Naive thymus-derived CD4-positive, alpha-beta T cell (primary cell): ENCODE results near the gene MAP3K15. TPM values are rescaled to one million over a fixed set of nuclear protein-coding genes. Genes with fewer than 3 reads are reported as not detected.

ENCODE experiments used
- ATAC-seq: fragments of 150-1000 bp; cut with Tn5 transposase; 2 replicates; pipeline ENCODE4 v1.10.0; 2021; ENCODE audit warnings: mild to moderate bottlenecking, moderate library complexity
- CTCF ChIA-PET: fragments of 350-600 bp; sonication (Branson Sonifier 250); formaldehyde crosslinking; loops from one replicate; lab custom pipeline; 2021; ENCODE audit warnings: antibody characterized with exemption; lab: Charles Lee
- POLR2A ChIA-PET: fragments of 350-600 bp; sonication (Branson Sonifier 250); formaldehyde crosslinking; loops from one replicate; lab custom pipeline; 2021; ENCODE audit warnings: antibody characterized with exemption, inconsistent platforms; lab: Charles Lee
- DNase-seq, 9 donors: peaks; one replicate each; pipeline versions ENCODE4 v3.0.0 to v3.0.0-alpha.2; 2020 to 2022; ENCODE audit warnings: mixed read lengths in 1 of 9
- H3K27ac ChIP-seq: one replicate; pipeline ENCODE4 v1.7.0; 2013; ENCODE audit warnings: mild to moderate bottlenecking, low read depth, low read length, moderate library complexity
- H3K27me3 ChIP-seq, 2 donors: one replicate each; pipeline ENCODE4 v1.7.0; 2013; ENCODE audit warnings: low read length in 2 of 2, mild to moderate bottlenecking in 2 of 2, moderate library complexity in 2 of 2; ENCODE audit not compliant: control insufficient read depth in 2 of 2, insufficient read depth in 2 of 2
- H3K36me3 ChIP-seq, 3 experiments: 1 replicate in 2 of 3; 2 replicates in 1 of 3; pipeline ENCODE4 v1.7.0; 2013; ENCODE audit warnings: low read length in 3 of 3, mild to moderate bottlenecking in 3 of 3, moderate library complexity in 1 of 3; ENCODE audit not compliant: insufficient read depth in 3 of 3, control insufficient read depth in 2 of 3
- H3K4me1 ChIP-seq, 2 donors: one replicate each; pipeline ENCODE4 v1.7.0; 2013; ENCODE audit warnings: low read length in 2 of 2, mild to moderate bottlenecking in 2 of 2, moderate library complexity in 1 of 2; ENCODE audit not compliant: control insufficient read depth in 2 of 2, insufficient read depth in 2 of 2
- H3K4me3 ChIP-seq: 2 replicates; pipeline ENCODE4 v1.7.0; 2013; ENCODE audit warnings: mild to moderate bottlenecking, low read length
- H3K9me3 ChIP-seq, 3 experiments: 1 replicate in 2 of 3; 2 replicates in 1 of 3; pipeline ENCODE4 v1.7.0; 2013; ENCODE audit warnings: low read length in 3 of 3; ENCODE audit not compliant: control insufficient read depth in 2 of 3
- H3K27ac Mint-ChIP-seq, 9 donors: one replicate each; pipeline ENCODE4 v1.8.0; 2020 to 2022; ENCODE audit warnings: mixed read lengths in 9 of 9, mild to moderate bottlenecking in 8 of 9, moderate library complexity in 5 of 9, inconsistent platforms in 2 of 9
- H3K27me3 Mint-ChIP-seq, 5 donors: one replicate each; pipeline ENCODE4 v1.8.0; 2021 to 2022; ENCODE audit warnings: mixed read lengths in 5 of 5, mild to moderate bottlenecking in 1 of 5
- H3K36me3 Mint-ChIP-seq, 5 donors: one replicate each; pipeline ENCODE4 v1.8.0; 2020 to 2022; ENCODE audit warnings: mixed read lengths in 5 of 5, mild to moderate bottlenecking in 3 of 5, inconsistent platforms in 1 of 5
- H3K4me1 Mint-ChIP-seq, 7 donors: one replicate each; pipeline ENCODE4 v1.8.0; 2020 to 2022; ENCODE audit warnings: mixed read lengths in 7 of 7, mild to moderate bottlenecking in 3 of 7, inconsistent platforms in 1 of 7
- H3K4me3 Mint-ChIP-seq, 10 donors: one replicate each; pipeline ENCODE4 v1.8.0; 2020 to 2022; ENCODE audit warnings: mild to moderate bottlenecking in 10 of 10, mixed read lengths in 10 of 10, moderate library complexity in 6 of 10, inconsistent platforms in 2 of 10
- H3K9me3 Mint-ChIP-seq, 11 donors: one replicate each; pipeline ENCODE4 v1.8.0; 2020 to 2022; ENCODE audit warnings: mixed read lengths in 11 of 11, mild to moderate bottlenecking in 4 of 11, inconsistent platforms in 1 of 11, moderate library complexity in 1 of 11
- intact Hi-C, 2 donors: fragments of 100-400 bp; cut with micrococcal nuclease; formaldehyde crosslinking; loops; one replicate each; pipeline ENCODE4 v1.15.1; 2023
- polyA plus RNA-seq, 2 donors: library from polyadenylated mRNA; unstranded; fragments of 300-500 nt; fragmentation: Illumina TruSeq; gene quantifications; one replicate each; pipeline ENCODE4 v1.2.3, GENCODE V29; 2021
- total RNA-seq, 6 experiments: library from RNA in 5 of 6; stranded (reverse) in 5 of 6; gene quantifications; 1 replicate in 5 of 6; 2 replicates in 1 of 6; pipeline ENCODE4 v1.2.3 and lab custom pipeline; 2021 to 2026

MAP3K15 gene
- total and polyA plus RNA-seq, 7 experiments from 2014 or later, result 0.04 to 0.10 TPM; not detected in 5

DNA sequence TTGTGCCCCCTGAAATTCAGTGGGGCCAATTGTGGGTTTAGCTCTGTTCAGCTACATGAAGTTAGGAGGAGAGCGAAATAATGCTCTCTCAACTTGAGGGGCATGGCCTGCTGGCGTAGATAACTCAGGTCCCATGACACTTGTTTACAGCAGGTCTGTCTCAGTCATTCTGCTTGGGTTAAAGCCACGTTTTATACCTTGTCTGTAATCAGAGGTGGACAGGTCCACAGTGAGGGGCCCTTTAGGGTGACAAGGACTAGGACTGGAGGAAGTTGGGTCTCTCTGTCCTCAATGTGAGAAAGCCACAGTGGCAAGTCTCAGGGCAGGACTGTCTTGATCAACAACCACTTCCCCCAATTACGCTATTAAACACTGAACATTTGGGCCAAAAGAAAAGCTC lies 122.6 kb downstream of the MAP3K15 start:
- POLR2A ChIA-PET, result no interaction called here
- no peak for DNase-seq

DNA sequence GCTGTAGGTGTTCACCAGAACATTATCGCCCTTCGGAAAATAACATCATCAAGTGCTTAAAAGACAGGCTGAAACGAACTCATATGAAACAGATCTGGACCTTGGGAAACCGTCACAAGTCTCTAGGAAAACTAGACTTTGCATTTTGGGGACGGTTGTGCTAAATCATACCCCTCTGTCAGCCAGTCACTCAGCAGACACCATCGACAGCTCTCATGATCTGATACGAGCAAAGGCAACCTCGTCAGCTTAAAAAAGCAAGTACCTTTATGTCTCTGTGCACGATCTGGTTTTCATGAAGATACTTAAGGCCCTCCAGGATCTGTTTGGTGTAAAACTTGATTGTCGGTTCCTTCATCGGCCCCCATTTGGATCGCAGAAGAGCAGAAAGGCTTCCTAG lies 123.2 kb downstream of the MAP3K15 start:
- DNase-seq, result no peak
- Mint-ChIP-seq H3K4me1 (no peaks in the 10 kb centered on the region), H3K9me3 (no peaks in the 10 kb centered on the region), H3K27me3 (no peaks in the 10 kb centered on the region), H3K36me3 (no peaks in the 10 kb centered on the region), H3K27ac (no peak overlapping the region), H3K4me3 (no peak overlapping the region)
- CTCF ChIA-PET, result no interaction called here
- no peak overlapping the region for H3K27ac ChIP-seq
- POLR2A ChIA-PET, result no interaction called here
- no peaks in the 10 kb centered on the region for H3K9me3 ChIP-seq
- H3K36me3 ChIP-seq, result no peaks in the 10 kb centered on the region
- intact Hi-C loops, result no loop called here
- H3K4me1 ChIP-seq, result no peaks in the 10 kb centered on the region
- H3K4me3 ChIP-seq, result no peak overlapping the region
- ATAC-seq, result no peak
- no peaks in the 10 kb centered on the region for H3K27me3 ChIP-seq

More for the DNA sequence above, 122.6 kb downstream of the MAP3K15 start:
- CTCF ChIA-PET, result no interaction called here
- Mint-ChIP-seq H3K4me3 (no peak overlapping the region), H3K27me3 (no peaks in the 10 kb centered on the region), H3K27ac (no peak overlapping the region), H3K4me1 (no peaks in the 10 kb centered on the region), H3K9me3 (no peaks in the 10 kb centered on the region), H3K36me3 (no peaks in the 10 kb centered on the region)
- H3K27me3 ChIP-seq, result no peaks in the 10 kb centered on the region
- no peaks in the 10 kb centered on the region for H3K36me3 ChIP-seq
- H3K9me3 ChIP-seq, result no peaks in the 10 kb centered on the region
- H3K4me1 ChIP-seq, result no peaks in the 10 kb centered on the region
- H3K4me3 ChIP-seq, result no peak overlapping the region
- ATAC-seq, result no peak
- intact Hi-C loops, result no loop called here
- no peak overlapping the region for H3K27ac ChIP-seq

DNA sequence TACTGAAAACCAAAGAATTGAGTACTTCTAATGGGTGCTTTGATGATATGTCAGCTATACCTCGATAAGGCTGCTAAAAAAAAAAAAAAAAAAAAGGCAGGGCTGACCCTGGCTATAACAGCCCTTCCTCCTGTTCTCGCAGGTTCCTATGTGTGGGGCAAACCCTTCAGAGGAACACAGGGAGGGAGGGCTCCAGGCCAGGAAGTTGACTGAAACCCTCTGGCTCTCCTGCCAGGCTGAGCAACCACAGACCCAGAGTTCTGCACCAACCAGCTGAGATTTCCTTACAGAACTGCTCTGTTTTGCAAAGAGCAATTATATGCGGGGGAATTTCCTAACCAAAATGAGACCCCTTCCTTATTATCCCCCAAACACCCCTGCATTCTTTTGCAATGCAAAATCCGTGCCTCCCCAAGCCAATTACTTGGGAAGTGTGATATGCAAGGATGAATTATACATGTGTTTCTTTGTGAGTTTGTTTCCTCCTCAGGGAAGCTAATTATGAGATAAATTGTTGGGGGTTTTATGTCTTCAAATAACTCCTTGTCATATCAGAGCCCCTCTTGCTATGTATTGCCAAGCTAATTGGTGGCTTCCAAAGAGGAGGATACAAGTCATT lies 126.0 kb downstream of the MAP3K15 start:
- H3K9me3 Mint-ChIP-seq, result no peaks in the 10 kb centered on the region
- no peak overlapping the region for H3K27ac ChIP-seq
- H3K27ac Mint-ChIP-seq, result no peak overlapping the region
- ChIA-PET POLR2A (no interaction called here), CTCF (interaction anchor here (0.6 kb wide), 1 partner anchor 20 kb away, joined by 5 read pairs; no protein-coding TSS in a partner anchor)
- H3K36me3 Mint-ChIP-seq, result no peaks in the 10 kb centered on the region
- H3K9me3 ChIP-seq, result no peaks in the 10 kb centered on the region
- no peaks in the 10 kb centered on the region for H3K27me3 Mint-ChIP-seq
- no peaks in the 10 kb centered on the region for H3K4me1 ChIP-seq
- ATAC-seq (no peak), DNase-seq (no peak)
- no peaks in the 10 kb centered on the region for H3K36me3 ChIP-seq
- H3K4me3 ChIP-seq, result no peak overlapping the region
- intact Hi-C loops, result no loop called here
- H3K4me1 Mint-ChIP-seq, result no peaks in the 10 kb centered on the region
- H3K4me3 Mint-ChIP-seq, result no peak overlapping the region
- no peaks in the 10 kb centered on the region for H3K27me3 ChIP-seq

GRCh38 chrX:19388741-19389140 lies 126.6 kb downstream of the MAP3K15 start:
- Mint-ChIP-seq H3K4me1 (no peaks in the 10 kb centered on the region), H3K4me3 (no peak overlapping the region), H3K27me3 (no peaks in the 10 kb centered on the region), H3K27ac (no peak overlapping the region), H3K36me3 (no peaks in the 10 kb centered on the region), H3K9me3 (no peaks in the 10 kb centered on the region)
- no peak overlapping the region for H3K4me3 ChIP-seq
- ChIA-PET CTCF (interaction anchor here (0.6 kb wide), 1 partner anchor 21 kb away, joined by 5 read pairs; no protein-coding TSS in a partner anchor), POLR2A (no interaction called here)
- no peaks in the 10 kb centered on the region for H3K9me3 ChIP-seq
- DNase-seq (no peak), ATAC-seq (no peak)
- H3K4me1 ChIP-seq, result no peaks in the 10 kb centered on the region
- H3K36me3 ChIP-seq, result no peaks in the 10 kb centered on the region
- H3K27ac ChIP-seq, result no peak overlapping the region
- H3K27me3 ChIP-seq, result no peaks in the 10 kb centered on the region
- intact Hi-C loops, result no loop called here

DNA sequence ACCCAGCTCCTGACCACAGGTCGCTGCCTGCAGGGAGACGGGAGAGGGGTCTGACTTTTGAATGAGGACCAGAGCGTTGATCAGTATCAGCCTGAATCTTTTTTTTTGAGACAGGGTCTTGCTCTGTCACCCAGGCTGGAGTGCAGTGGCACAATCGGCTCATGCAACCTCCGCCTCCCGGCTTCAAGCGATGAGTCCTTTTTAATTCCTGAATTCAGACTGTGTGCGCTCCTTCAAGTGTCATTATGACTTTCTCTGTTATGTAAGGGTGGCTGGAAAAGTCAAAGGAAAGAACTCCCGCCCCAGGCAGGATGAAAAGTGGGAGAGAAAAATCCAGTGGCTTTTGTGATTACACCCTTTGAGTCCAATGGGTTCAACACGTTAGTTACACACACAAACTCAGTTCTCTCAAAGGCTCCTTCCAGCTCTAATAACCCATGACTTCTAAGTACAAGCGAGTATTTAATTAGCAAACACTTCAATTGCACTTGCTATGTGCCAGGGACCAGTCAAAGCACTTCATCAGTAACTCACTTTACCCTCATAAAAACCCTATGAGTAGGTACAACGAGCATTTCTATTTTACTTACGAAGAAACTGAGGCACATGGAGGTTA lies 127.1 kb downstream of the MAP3K15 start:
- H3K36me3 Mint-ChIP-seq, result no peaks in the 10 kb centered on the region
- no peaks in the 10 kb centered on the region for H3K27me3 Mint-ChIP-seq
- no peaks in the 10 kb centered on the region for H3K27me3 ChIP-seq

DNA sequence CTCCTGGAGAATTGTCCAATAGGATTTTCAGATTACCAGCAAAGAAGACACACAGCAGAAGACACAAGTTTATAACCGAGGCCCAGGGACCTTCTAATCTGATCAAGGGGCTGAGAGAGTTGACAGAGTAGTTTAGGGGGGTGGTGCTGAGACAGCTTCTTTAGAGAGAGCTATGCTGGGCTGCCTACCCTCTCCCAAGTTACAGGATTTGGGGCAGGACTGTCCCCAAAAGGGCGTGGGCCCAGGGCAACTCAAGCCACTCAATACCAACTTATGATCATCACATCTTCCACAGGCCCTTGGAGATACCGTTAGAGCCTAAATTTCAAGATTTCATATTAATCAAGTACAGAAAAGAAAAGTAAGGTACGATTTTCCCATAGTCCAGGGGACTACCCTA lies 128.6 kb downstream of the MAP3K15 start:
- DNase-seq, result no peak
- POLR2A ChIA-PET, result no interaction called here
- Mint-ChIP-seq H3K4me3 (no peak overlapping the region), H3K36me3 (no peaks in the 10 kb centered on the region), H3K9me3 (no peaks in the 10 kb centered on the region), H3K27ac (no peak overlapping the region), H3K27me3 (no peaks in the 10 kb centered on the region), H3K4me1 (peaks cover 0 to 3% (median 0%) of the 10 kb centered on the region in 7 donors)
- no peaks in the 10 kb centered on the region for H3K4me1 ChIP-seq
- intact Hi-C loops, result no loop called here
- no peaks in the 10 kb centered on the region for H3K36me3 ChIP-seq
- ATAC-seq, result no peak
- no peaks in the 10 kb centered on the region for H3K27me3 ChIP-seq
- CTCF ChIA-PET, result no interaction called here
- H3K4me3 ChIP-seq, result no peak overlapping the region
- H3K27ac ChIP-seq, result no peak overlapping the region
- no peaks in the 10 kb centered on the region for H3K9me3 ChIP-seq

More for the DNA sequence above, 127.1 kb downstream of the MAP3K15 start:
- Mint-ChIP-seq H3K27ac (no peak overlapping the region), H3K4me1 (no peaks in the 10 kb centered on the region), H3K9me3 (no peaks in the 10 kb centered on the region), H3K4me3 (no peak overlapping the region)
- H3K4me1 ChIP-seq, result no peaks in the 10 kb centered on the region
- DNase-seq (no peak), ATAC-seq (no peak)
- no peaks in the 10 kb centered on the region for H3K9me3 ChIP-seq
- H3K27ac ChIP-seq, result no peak overlapping the region
- intact Hi-C loops, result no loop called here
- no peaks in the 10 kb centered on the region for H3K36me3 ChIP-seq
- POLR2A ChIA-PET, result no interaction called here
- CTCF ChIA-PET, result interaction anchor here (0.7 kb wide), 2 partner anchors 362 to 500 kb away, joined by 3 read pairs; no protein-coding TSS in a partner anchor
- no peak overlapping the region for H3K4me3 ChIP-seq
